Left ventricle myocardium inferior (tissue), 1 donor: ENCODE measurements around the gene POLR1E. TPM values are rescaled to one million over a fixed set of nuclear protein-coding genes. Genes with fewer than 3 reads are reported as not detected.

Experiments
- DNase-seq: peaks from one replicate; pipeline ENCODE4 v3.0.0-alpha.2; 2020
- H3K27ac ChIP-seq: fragments of 200-600 bp; replicated peaks from 2 replicates; pipeline ENCODE4 v1.8.0; 2021
- H3K27me3 ChIP-seq: fragments of 200-600 bp; 2 replicates; pipeline ENCODE4 v1.8.0; 2021; ENCODE audit warnings: low read depth
- H3K36me3 ChIP-seq: fragments of 200-600 bp; 2 replicates; pipeline ENCODE4 v1.8.0; 2021
- H3K4me1 ChIP-seq: fragments of 200-600 bp; 2 replicates; pipeline ENCODE4 v1.8.0; 2021
- H3K4me3 ChIP-seq: fragments of 200-600 bp; 2 replicates; pipeline ENCODE4 v1.8.0; 2021; ENCODE audit warnings: mild to moderate bottlenecking, moderate library complexity
- H3K9me3 ChIP-seq: fragments of 200-600 bp; replicated peaks from 2 replicates; pipeline ENCODE4 v1.8.0; 2021
- CTCF ChIP-seq: fragments of 200-600 bp; IDR thresholded peaks from 2 replicates; pipeline ENCODE4 v1.8.0; 2021; ENCODE audit warnings: antibody characterized with exemption, mild to moderate bottlenecking, borderline replicate concordance
- intact Hi-C: fragments of 100-400 bp; cut with micrococcal nuclease; formaldehyde crosslinking; loops from one replicate; pipeline ENCODE4 v1.11.0; 2022
- long read RNA-seq: library from polyadenylated mRNA; unstranded; transcript quantifications from one replicate; pipeline ENCODE4 v2.0.0, GENCODE V29; 2021
- total RNA-seq: library from RNA; stranded (reverse); fragmentation: NEBNext Ultra II Directional; extraction: Animal tissue kit (Norgen Biotek cat#: 25700); gene quantifications from one replicate; pipeline ENCODE4 v1.2.1, GENCODE V29; 2021
- donor health status: DM: no; HTN: yes; CAD: no; lungs with severe emphysema.

Gene POLR1E
- total RNA-seq, result 15.8 TPM
- long read RNA-seq, transcript POLR1E-202 (12 exons, 1,868 nt), result major isoform, 10 of 10 reads
- long read RNA-seq, partial matches to known transcripts, result 0 of 10 reads
- long read RNA-seq, other reads (novel, unspliced or antisense), result 0 of 10 reads

DNA sequence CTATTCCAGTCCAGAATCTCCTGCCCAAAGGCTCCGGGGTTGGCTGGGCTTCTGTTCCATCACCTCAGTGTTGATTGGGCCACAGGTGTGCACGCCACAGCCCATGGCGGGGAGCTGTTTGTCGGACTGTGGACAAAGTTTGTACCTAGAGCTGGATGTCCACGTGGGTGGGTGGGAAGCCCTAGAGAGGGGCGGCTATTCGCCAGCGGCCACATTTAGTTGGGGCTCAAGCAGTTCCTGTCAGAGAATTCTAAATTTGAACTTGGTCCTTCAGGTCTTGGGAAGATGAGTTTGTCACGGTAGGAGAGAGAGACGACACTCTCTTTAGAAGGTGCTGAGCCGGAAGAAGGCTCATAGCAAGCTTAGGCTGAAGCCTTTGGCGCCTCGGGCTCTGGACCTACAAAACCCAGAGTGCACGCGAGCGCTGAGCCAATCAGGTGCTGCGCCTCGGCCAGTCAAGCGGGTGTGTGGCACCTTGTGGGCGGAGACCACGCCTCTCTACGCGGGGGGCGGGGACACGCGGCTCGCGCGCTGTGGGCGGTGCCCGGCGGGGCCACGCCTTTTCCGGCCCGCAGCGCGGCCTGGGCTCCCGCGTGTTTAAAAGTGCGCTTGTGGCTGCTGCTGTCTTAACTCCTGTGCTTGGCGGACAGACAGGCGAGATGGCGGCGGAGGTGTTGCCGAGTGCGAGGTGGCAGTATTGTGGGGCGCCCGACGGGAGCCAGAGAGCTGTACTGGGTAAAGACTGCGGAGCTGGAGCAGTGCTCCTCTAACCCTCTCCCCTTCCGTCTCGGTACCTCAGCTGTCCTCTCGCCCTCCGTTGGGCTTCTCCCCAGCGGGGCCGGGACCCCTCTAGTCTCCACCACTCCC, at the start of gene POLR1E:
Gene POLR1E (plus strand): TSS at position 560 of the 867 bp plus-strand sequence. CDS start 100 bp downstream, at position 660.
- Histone ChIP-seq H3K27ac (peak within 1 kb of the TSS; percentile 79), H3K4me3 (peak within 1 kb of the TSS; percentile 80), H3K36me3 (peaks cover 23% of the 10 kb centered on the region), H3K9me3 (no peaks in the 10 kb centered on the region), H3K27me3 (no peaks in the 10 kb centered on the region), H3K4me1 (peaks cover 32% of the 10 kb centered on the region)
- intact Hi-C loops, result no loop called here
- peak; percentile 94 for DNase-seq
- no peak for TF ChIP-seq CTCF

GRCh38 chr9:37436540-37436939, 49.2 kb upstream of the POLR1E start:
- TF ChIP-seq CTCF, result no peak
- peaks cover 86% of the 10 kb centered on the region for H3K36me3 ChIP-seq
- no peaks in the 10 kb centered on the region for H3K9me3 ChIP-seq
- no peak overlapping the region for H3K4me3 ChIP-seq
- H3K27ac ChIP-seq, result peak overlapping the region; percentile 38
- no peak for DNase-seq
- intact Hi-C loops, result loop anchor here (10.0 kb wide), 1 partner anchor 58 kb away; no protein-coding TSS in a partner anchor
- H3K27me3 ChIP-seq, result no peaks in the 10 kb centered on the region
- peaks cover 65% of the 10 kb centered on the region for H3K4me1 ChIP-seq

- H3K36me3 ChIP-seq, result peaks cover 88% of the 10 kb centered on the region
- no peak for DNase-seq
- peaks cover 65% of the 10 kb centered on the region for H3K4me1 ChIP-seq
- H3K27me3 ChIP-seq, result no peaks in the 10 kb centered on the region
- H3K4me3 ChIP-seq, result no peak overlapping the region
- H3K9me3 ChIP-seq, result no peaks in the 10 kb centered on the region
- H3K27ac ChIP-seq, result peak overlapping the region; percentile 38
- no peak for TF ChIP-seq CTCF
- intact Hi-C loops, result loop anchor here (10.0 kb wide), 1 partner anchor 58 kb away; no protein-coding TSS in a partner anchor
Measured at GRCh38 chr9:37437010-37437409, 48.7 kb upstream of the POLR1E start.

- H3K9me3 ChIP-seq, result no peaks in the 10 kb centered on the region
- DNase-seq, result no peak
- TF ChIP-seq CTCF, result no peak
- no peak overlapping the region for H3K4me3 ChIP-seq
- peak overlapping the region; percentile 38 for H3K27ac ChIP-seq
- intact Hi-C loops, result loop anchor here (10.0 kb wide), 1 partner anchor 57 kb away; no protein-coding TSS in a partner anchor
- H3K36me3 ChIP-seq, result peaks cover 91% of the 10 kb centered on the region
- no peaks in the 10 kb centered on the region for H3K27me3 ChIP-seq
- H3K4me1 ChIP-seq, result peaks cover 60% of the 10 kb centered on the region
Measured at GRCh38 chr9:37437621-37438020, 48.1 kb upstream of the POLR1E start.

DNA sequence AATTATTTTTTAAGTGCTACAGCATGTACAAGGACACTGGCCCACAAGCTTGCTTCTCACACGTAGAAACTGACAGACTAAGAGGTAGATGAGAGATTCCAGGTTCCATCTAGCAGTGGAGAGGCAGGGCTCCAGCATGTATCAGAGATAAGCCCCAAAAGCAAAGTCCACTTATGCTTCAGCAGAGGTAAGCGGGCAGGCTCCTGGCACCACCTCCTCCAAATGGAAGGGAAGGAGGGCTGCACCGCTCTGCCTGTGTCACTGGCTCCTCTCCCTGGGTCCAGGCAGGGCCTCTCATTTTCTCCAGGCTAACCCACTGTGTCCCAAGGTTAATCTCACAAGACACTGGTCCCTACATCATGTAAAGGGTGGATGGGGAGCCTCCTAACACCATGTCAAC, 47.4 kb upstream of the POLR1E start:
- Histone ChIP-seq H3K36me3 (peaks cover 87% of the 10 kb centered on the region), H3K4me3 (no peak overlapping the region), H3K27me3 (no peaks in the 10 kb centered on the region), H3K4me1 (peaks cover 53% of the 10 kb centered on the region), H3K9me3 (no peaks in the 10 kb centered on the region), H3K27ac (peak overlapping the region; percentile 38)
- DNase-seq, result no peak
- TF ChIP-seq CTCF, result no peak
- intact Hi-C loops, result loop anchor here (10.0 kb wide), 1 partner anchor 56 kb away; no protein-coding TSS in a partner anchor
